Activated CD4-positive, alpha-beta memory T cell treated with anti-CD3 and anti-CD28 coated beads for 36 hours (primary cell): Measurements from ENCODE around the gene NEBL. TPM values are rescaled to one million over a fixed set of nuclear protein-coding genes. Genes with fewer than 3 reads are reported as not detected.
"Not testable (repeated sequence)": the region's sequence is repeated elsewhere in the genome, so short reads cannot be mapped to it uniquely, and the experiment has no call there.

ENCODE experiments used
- CTCF ChIA-PET: fragments of 350-600 bp; sonication (Branson Sonifier 250); formaldehyde crosslinking; loops from one replicate; lab custom pipeline; 2021; ENCODE audit warnings: antibody characterized with exemption, inconsistent platforms; lab: Charles Lee
- POLR2A ChIA-PET: fragments of 350-600 bp; sonication (Branson Sonifier 250); formaldehyde crosslinking; loops from one replicate; lab custom pipeline; 2021; ENCODE audit warnings: antibody characterized with exemption; lab: Charles Lee
- DNase-seq: peaks from one replicate; pipeline ENCODE4 v3.0.0-alpha.2; 2020
- H3K27ac Mint-ChIP-seq: one replicate; pipeline ENCODE4 v1.8.0; 2021; ENCODE audit warnings: mixed read lengths
- H3K27me3 Mint-ChIP-seq: one replicate; pipeline ENCODE4 v1.8.0; 2021; ENCODE audit warnings: mixed read lengths
- H3K36me3 Mint-ChIP-seq: one replicate; pipeline ENCODE4 v1.8.0; 2021; ENCODE audit warnings: mixed read lengths
- H3K4me1 Mint-ChIP-seq: one replicate; pipeline ENCODE4 v1.8.0; 2021; ENCODE audit warnings: low read depth, mixed read lengths
- H3K4me3 Mint-ChIP-seq: one replicate; pipeline ENCODE4 v1.8.0; 2021; ENCODE audit warnings: mild to moderate bottlenecking, mixed read lengths
- H3K9me3 Mint-ChIP-seq: one replicate; pipeline ENCODE4 v1.8.0; 2021; ENCODE audit warnings: mixed read lengths
- intact Hi-C: fragments of 100-400 bp; cut with micrococcal nuclease; formaldehyde crosslinking; loops from one replicate; pipeline ENCODE4 v1.15.1; 2023
- total RNA-seq, 2 experiments: library from RNA; stranded (reverse); gene quantifications; one replicate each; pipeline ENCODE4 v1.2.3, GENCODE V29; 2021

NEBL gene, protein sequence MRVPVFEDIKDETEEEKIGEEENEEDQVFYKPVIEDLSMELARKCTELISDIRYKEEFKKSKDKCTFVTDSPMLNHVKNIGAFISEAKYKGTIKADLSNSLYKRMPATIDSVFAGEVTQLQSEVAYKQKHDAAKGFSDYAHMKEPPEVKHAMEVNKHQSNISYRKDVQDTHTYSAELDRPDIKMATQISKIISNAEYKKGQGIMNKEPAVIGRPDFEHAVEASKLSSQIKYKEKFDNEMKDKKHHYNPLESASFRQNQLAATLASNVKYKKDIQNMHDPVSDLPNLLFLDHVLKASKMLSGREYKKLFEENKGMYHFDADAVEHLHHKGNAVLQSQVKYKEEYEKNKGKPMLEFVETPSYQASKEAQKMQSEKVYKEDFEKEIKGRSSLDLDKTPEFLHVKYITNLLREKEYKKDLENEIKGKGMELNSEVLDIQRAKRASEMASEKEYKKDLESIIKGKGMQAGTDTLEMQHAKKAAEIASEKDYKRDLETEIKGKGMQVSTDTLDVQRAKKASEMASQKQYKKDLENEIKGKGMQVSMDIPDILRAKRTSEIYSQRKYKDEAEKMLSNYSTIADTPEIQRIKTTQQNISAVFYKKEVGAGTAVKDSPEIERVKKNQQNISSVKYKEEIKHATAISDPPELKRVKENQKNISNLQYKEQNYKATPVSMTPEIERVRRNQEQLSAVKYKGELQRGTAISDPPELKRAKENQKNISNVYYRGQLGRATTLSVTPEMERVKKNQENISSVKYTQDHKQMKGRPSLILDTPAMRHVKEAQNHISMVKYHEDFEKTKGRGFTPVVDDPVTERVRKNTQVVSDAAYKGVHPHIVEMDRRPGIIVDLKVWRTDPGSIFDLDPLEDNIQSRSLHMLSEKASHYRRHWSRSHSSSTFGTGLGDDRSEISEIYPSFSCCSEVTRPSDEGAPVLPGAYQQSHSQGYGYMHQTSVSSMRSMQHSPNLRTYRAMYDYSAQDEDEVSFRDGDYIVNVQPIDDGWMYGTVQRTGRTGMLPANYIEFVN
- total RNA-seq, result not detected

GRCh38 chr10:20897146-20897825 is at the start of gene NEBL:
Gene NEBL, minus strand, starts transcription at chr10:20897311. Its CDS starts 106 bp downstream, at chr10:20897205.
- no peaks in the 10 kb centered on the region for H3K4me1 Mint-ChIP-seq
- H3K36me3 Mint-ChIP-seq, result no peaks in the 10 kb centered on the region
- no peaks in the 10 kb centered on the region for H3K9me3 Mint-ChIP-seq
- DNase-seq, result no peak
- H3K27ac Mint-ChIP-seq, result no peak within 1 kb of the TSS
- no peak within 1 kb of the TSS for H3K4me3 Mint-ChIP-seq
- ChIA-PET CTCF (no interaction called here), POLR2A (no interaction called here)
- H3K27me3 Mint-ChIP-seq, result no peaks in the 10 kb centered on the region
- intact Hi-C loops, result no loop called here

DNA sequence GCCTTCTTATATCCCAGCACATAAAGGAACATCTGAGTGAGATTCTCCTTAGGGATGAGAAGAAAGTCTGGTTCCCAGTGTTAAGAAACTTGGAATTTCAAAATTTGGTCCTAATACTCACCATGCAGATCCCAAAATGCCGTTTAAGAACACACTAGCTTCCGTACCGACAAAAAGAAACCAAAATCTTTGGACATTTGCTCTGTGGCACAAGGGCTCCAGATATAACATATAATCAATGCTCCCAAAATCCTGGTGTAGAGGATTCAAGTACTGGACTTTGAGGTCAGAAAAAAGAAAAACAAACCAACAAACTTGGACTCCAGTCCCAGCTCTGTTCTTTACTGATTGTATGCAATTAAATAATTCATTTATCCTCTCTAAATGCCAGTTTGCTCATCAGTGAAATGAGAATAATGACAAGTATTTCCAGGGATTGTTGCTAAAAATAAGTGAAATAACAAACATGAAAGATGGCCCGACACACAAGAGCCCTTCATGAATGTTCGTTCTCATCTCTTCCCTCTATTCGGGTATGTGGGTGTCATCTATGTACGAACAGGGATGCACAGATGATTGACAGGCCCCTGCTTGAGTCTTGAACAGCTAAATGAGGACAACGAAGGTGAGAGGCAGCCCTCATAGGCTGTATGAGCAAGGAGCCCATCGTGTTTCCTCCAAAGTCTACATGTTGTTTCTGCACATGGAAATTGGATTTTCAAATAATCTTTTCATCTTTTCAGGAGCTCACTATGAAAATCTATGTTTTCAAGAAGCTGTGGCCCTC is 48.6 kb upstream of the NEBL start:
- intact Hi-C loops, result no loop called here
- CTCF ChIA-PET, result no interaction called here
- H3K27ac Mint-ChIP-seq, result no peak overlapping the region
- POLR2A ChIA-PET, result no interaction called here
- no peaks in the 10 kb centered on the region for H3K9me3 Mint-ChIP-seq
- no peaks in the 10 kb centered on the region for H3K27me3 Mint-ChIP-seq
- H3K4me3 Mint-ChIP-seq, result no peak overlapping the region
- H3K36me3 Mint-ChIP-seq, result no peaks in the 10 kb centered on the region
- H3K4me1 Mint-ChIP-seq, result no peaks in the 10 kb centered on the region
- no peak for DNase-seq

- Mint-ChIP-seq H3K4me1 (no peaks in the 10 kb centered on the region), H3K4me3 (no peak overlapping the region), H3K27ac (no peak overlapping the region), H3K9me3 (no peaks in the 10 kb centered on the region), H3K27me3 (no peaks in the 10 kb centered on the region), H3K36me3 (no peaks in the 10 kb centered on the region)
- no peak for DNase-seq
- intact Hi-C loops, result no loop called here
- CTCF ChIA-PET, result no interaction called here
- POLR2A ChIA-PET, result no interaction called here
Observed at GRCh38 chr10:20944789-20945502, 47.8 kb upstream of the NEBL start.

GRCh38 chr10:20939414-20939813 is 42.3 kb upstream of the NEBL start:
- H3K9me3 Mint-ChIP-seq, intact Hi-C loops, H3K27ac Mint-ChIP-seq, H3K4me3 Mint-ChIP-seq, H3K4me1 Mint-ChIP-seq, CTCF ChIA-PET, H3K27me3 Mint-ChIP-seq, DNase-seq, POLR2A ChIA-PET, H3K36me3 Mint-ChIP-seq: not testable (repeated sequence)

DNA sequence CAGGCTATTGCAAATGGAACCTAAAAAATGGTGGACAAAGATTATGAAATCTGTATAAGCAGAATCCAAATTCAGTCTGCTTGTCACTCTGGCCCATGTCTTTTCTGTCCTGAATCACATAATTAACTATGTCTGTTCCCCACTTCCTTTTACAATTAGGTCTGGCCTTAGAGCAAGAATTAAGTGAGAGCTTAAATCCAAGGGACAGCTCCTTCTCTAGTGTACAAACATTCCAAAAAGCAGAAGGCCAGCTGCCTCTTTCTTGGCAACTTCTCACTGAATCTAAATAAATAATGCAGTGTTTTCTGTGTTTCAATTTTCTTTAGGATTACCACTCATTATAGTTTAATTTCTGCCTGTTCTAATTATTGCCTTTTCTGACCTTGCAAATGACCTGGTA is 39.3 kb upstream of the NEBL start:
- H3K27me3 Mint-ChIP-seq, result no peaks in the 10 kb centered on the region
- ChIA-PET POLR2A (no interaction called here), CTCF (no interaction called here)
- H3K27ac Mint-ChIP-seq, result no peak overlapping the region
- H3K36me3 Mint-ChIP-seq, result no peaks in the 10 kb centered on the region
- DNase-seq, result no peak
- no peak overlapping the region for H3K4me3 Mint-ChIP-seq
- H3K4me1 Mint-ChIP-seq, result no peaks in the 10 kb centered on the region
- intact Hi-C loops, result no loop called here
- H3K9me3 Mint-ChIP-seq, result peaks cover 6% of the 10 kb centered on the region

GRCh38 chr10:20935931-20936330 is 38.8 kb upstream of the NEBL start:
- Mint-ChIP-seq H3K4me1 (no peaks in the 10 kb centered on the region), H3K27me3 (no peaks in the 10 kb centered on the region), H3K36me3 (no peaks in the 10 kb centered on the region), H3K27ac (no peak overlapping the region), H3K4me3 (no peak overlapping the region), H3K9me3 (peaks cover 6% of the 10 kb centered on the region)
- DNase-seq, result no peak
- CTCF ChIA-PET, result no interaction called here
- intact Hi-C loops, result no loop called here
- POLR2A ChIA-PET, result no interaction called here

DNA sequence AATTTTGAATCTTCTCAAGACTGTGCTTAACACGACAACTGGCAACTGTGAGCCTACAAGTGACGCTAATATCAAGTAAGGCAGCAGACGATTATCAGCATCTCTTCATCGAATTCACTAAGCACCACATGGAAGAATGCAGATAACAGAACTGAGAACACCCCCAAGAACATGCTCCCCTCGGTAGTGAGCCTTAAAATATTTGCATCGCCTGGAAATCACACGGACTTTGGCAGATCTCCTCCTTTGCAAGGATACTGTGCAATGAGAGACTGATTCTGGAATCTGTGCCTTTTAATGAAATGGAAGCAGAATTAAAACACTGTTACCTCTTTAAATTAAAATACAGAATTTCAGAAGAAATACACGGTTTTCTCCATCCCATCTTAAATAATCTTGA is 38.2 kb upstream of the NEBL start:
- Mint-ChIP-seq H3K27ac (no peak overlapping the region), H3K9me3 (peaks cover 6% of the 10 kb centered on the region), H3K27me3 (no peaks in the 10 kb centered on the region), H3K4me1 (no peaks in the 10 kb centered on the region), H3K36me3 (no peaks in the 10 kb centered on the region), H3K4me3 (no peak overlapping the region)
- intact Hi-C loops, result no loop called here
- ChIA-PET CTCF (no interaction called here), POLR2A (no interaction called here)
- no peak for DNase-seq

- POLR2A ChIA-PET, result no interaction called here
- Mint-ChIP-seq H3K9me3 (peaks cover 6% of the 10 kb centered on the region), H3K27ac (no peak overlapping the region), H3K4me1 (no peaks in the 10 kb centered on the region), H3K4me3 (no peak overlapping the region), H3K27me3 (no peaks in the 10 kb centered on the region), H3K36me3 (no peaks in the 10 kb centered on the region)
- DNase-seq, result no peak
- intact Hi-C loops, result no loop called here
- CTCF ChIA-PET, result no interaction called here
Observed at GRCh38 chr10:20933705-20934104, 36.6 kb upstream of the NEBL start.

DNA sequence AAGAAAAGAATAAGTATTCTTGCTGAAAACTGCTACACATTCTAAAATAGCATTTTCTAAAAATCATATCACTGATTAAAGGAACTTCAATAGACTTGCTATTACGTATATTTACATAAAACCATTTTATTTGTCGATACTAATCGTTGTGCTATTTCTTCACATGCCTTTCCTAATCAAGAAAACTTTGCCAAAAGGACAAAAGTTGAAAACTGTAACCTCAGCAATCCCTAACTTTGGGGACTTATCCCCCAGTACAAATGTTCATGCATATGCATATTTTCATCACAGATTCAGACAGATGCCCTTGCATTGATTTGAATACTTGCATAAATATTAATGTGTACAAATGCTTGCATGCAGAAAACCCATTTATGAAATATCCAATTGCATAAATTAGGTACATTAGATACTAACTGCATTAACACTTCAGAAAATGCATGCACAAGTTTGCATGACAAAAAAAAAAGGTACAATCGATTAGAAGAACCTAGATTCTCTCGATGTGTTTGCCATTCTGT is 35.6 kb upstream of the NEBL start:
- no peak overlapping the region for H3K27ac Mint-ChIP-seq
- H3K4me1 Mint-ChIP-seq, result no peaks in the 10 kb centered on the region
- intact Hi-C loops, result no loop called here
- CTCF ChIA-PET, result no interaction called here
- no peaks in the 10 kb centered on the region for H3K36me3 Mint-ChIP-seq
- peaks cover 6% of the 10 kb centered on the region for H3K9me3 Mint-ChIP-seq
- no peak overlapping the region for H3K4me3 Mint-ChIP-seq
- POLR2A ChIA-PET, result no interaction called here
- H3K27me3 Mint-ChIP-seq, result no peaks in the 10 kb centered on the region
- no peak for DNase-seq

DNA sequence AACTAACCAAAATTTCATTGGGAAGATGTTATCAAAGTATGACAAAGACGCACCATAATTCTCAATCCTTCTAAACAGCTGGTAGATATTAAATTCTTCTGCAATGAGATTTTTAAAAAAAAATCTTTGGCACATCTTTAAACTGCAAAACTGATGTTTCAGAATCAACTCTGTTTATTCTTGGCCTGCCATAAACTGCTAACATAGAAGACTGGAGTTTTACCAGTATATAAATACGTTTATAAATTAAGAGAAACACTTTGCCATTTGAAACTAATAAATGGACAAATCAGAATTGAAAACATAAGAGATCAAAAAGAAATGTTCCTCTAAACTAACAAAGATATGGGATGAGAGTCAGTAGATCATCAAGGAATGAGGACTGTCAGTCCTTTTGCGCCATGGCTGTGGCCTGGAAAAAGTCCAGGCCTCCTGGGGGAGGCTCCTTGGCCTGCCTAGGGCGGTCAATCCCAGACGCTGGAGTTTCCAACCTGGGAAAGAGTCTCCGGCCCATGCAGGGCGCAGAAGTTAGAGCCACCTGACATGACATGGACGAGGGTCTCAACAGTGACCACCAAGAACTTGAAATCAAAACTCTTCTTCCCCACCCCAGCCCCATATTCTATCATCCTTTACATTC is 34.2 kb upstream of the NEBL start:
- intact Hi-C loops, result no loop called here
- Mint-ChIP-seq H3K27ac (no peak overlapping the region), H3K9me3 (no peaks in the 10 kb centered on the region), H3K4me3 (no peak overlapping the region), H3K4me1 (no peaks in the 10 kb centered on the region), H3K27me3 (no peaks in the 10 kb centered on the region), H3K36me3 (no peaks in the 10 kb centered on the region)
- ChIA-PET POLR2A (no interaction called here), CTCF (no interaction called here)
- DNase-seq, result no peak

DNA sequence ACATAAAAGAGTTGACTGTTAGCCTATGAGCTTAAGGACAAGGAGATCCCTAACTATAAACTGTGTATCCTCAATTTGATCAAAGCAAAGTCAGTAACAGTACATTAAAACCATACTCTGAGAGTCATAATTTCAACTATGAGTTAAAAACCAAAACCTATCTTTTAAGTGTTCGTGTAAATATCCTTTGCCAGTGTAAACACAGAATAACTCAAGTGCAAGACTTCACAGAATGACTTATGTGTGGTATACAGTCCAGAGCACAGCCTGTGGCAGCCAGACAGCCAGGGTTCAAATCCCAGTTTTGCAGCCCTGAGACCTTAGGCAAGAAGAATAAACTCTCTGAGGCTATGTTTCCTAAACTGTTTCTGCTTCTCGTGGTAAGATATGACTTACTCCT is 30.3 kb upstream of the NEBL start:
- Mint-ChIP-seq H3K27me3 (no peaks in the 10 kb centered on the region), H3K4me1 (no peaks in the 10 kb centered on the region), H3K9me3 (no peaks in the 10 kb centered on the region), H3K4me3 (no peak overlapping the region), H3K27ac (no peak overlapping the region), H3K36me3 (no peaks in the 10 kb centered on the region)
- no peak for DNase-seq
- intact Hi-C loops, result no loop called here
- CTCF ChIA-PET, result no interaction called here
- POLR2A ChIA-PET, result no interaction called here
